MM.1S (cell line): ENCODE results near the gene FAM216B.

Experiments
- DNase-seq: peaks from one replicate; pipeline ENCODE4 v3.0.0-alpha.2; 2015
- H2AFZ ChIP-seq: fragments of 300-600 bp; sonication (generic); 2 replicates; pipeline ENCODE4 v1.6.0; 2016; ENCODE audit warnings: antibody characterized with exemption, low read length
- H3F3A ChIP-seq: fragments of 300-600 bp; sonication (generic); 2 replicates; pipeline ENCODE4 v1.6.1; 2016; ENCODE audit warnings: mild to moderate bottlenecking, antibody characterized with exemption, low read length, moderate library complexity, mixed read lengths; ENCODE audit not compliant: insufficient read depth
- H3K27ac ChIP-seq: fragments of 300-600 bp; sonication (generic); 2 replicates; pipeline ENCODE4 v1.5.1; 2016; ENCODE audit warnings: mild to moderate bottlenecking, low read length
- H3K27me3 ChIP-seq: fragments of 300-600 bp; sonication (generic); replicated peaks from 2 replicates; pipeline ENCODE4 v1.6.0; 2016; ENCODE audit warnings: low read length; ENCODE audit not compliant: insufficient read depth
- H3K36me3 ChIP-seq: fragments of 300-600 bp; sonication (generic); replicated peaks from 2 replicates; pipeline ENCODE4 v1.6.1; 2016; ENCODE audit warnings: mild to moderate bottlenecking, low read length, mixed read lengths; ENCODE audit not compliant: insufficient read depth
- H3K4me1 ChIP-seq: fragments of 300-600 bp; sonication (generic); 2 replicates; pipeline ENCODE4 v1.6.1; 2016; ENCODE audit warnings: low read length, mixed read lengths
- H3K4me2 ChIP-seq: fragments of 300-600 bp; sonication (generic); 2 replicates; pipeline ENCODE4 v1.6.0; 2016; ENCODE audit warnings: low read depth, low read length
- H3K4me3 ChIP-seq: fragments of 300-600 bp; sonication (generic); 2 replicates; pipeline ENCODE4 v1.5.1; 2016; ENCODE audit warnings: low read length, mixed read lengths
- H3K79me2 ChIP-seq: fragments of 300-600 bp; sonication (generic); 2 replicates; pipeline ENCODE4 v1.6.1; 2016; ENCODE audit warnings: mixed run types, low read length, mixed read lengths
- H3K9ac ChIP-seq: fragments of 300-600 bp; sonication (generic); 2 replicates; pipeline ENCODE4 v1.6.1; 2016; ENCODE audit warnings: low read length, mixed read lengths
- H3K9me2 ChIP-seq: fragments of 300-600 bp; sonication (generic); replicated peaks from 2 replicates; pipeline ENCODE4 v1.6.1; 2016; ENCODE audit warnings: mild to moderate bottlenecking, low read length, mixed read lengths; ENCODE audit not compliant: insufficient read depth
- H3K9me3 ChIP-seq: fragments of 300-600 bp; sonication (generic); replicated peaks from 2 replicates; pipeline ENCODE4 v1.6.1; 2016; ENCODE audit warnings: mild to moderate bottlenecking, low read length, mixed read lengths; ENCODE audit not compliant: insufficient read depth
- H4K20me1 ChIP-seq: fragments of 300-600 bp; sonication (generic); 2 replicates; pipeline ENCODE4 v1.6.1; 2016; ENCODE audit warnings: mild to moderate bottlenecking, low read length, moderate library complexity, mixed read lengths; ENCODE audit not compliant: insufficient read depth
- CTCF ChIP-seq: fragments of 300-600 bp; sonication (generic); IDR thresholded peaks from 2 replicates; pipeline ENCODE4 v1.5.1; 2016; ENCODE audit warnings: antibody characterized with exemption, low read length, mixed read lengths
- EZH2 ChIP-seq: fragments of 300-600 bp; sonication (generic); optimal IDR thresholded peaks from 2 replicates; pipeline ENCODE3; 2017; ENCODE audit warnings: low read depth, mild to moderate bottlenecking, antibody characterized with exemption, low read length, mixed read lengths
- EZH2phosphoT487 ChIP-seq: fragments of 300-600 bp; sonication (generic); IDR thresholded peaks from 2 replicates; pipeline ENCODE4 v1.6.1; 2018; ENCODE audit warnings: antibody characterized with exemption, low read length

FAM216B gene

GRCh38 chr13:42754801-42755510 lies 26.4 kb upstream of the FAM216B start:
- Histone ChIP-seq H3K27ac (no peak overlapping the region), H2AFZ (no peak overlapping the region), H3K27me3 (no peaks in the 10 kb centered on the region), H3F3A (no peaks in the 10 kb centered on the region), H3K4me1 (no peaks in the 10 kb centered on the region), H3K9ac (no peak overlapping the region), H3K9me3 (no peaks in the 10 kb centered on the region), H4K20me1 (no peaks in the 10 kb centered on the region), H3K36me3 (no peaks in the 10 kb centered on the region), H3K79me2 (no peaks in the 10 kb centered on the region), H3K4me2 (no peak overlapping the region), H3K4me3 (no peak overlapping the region), H3K9me2 (no peaks in the 10 kb centered on the region)
- TF ChIP-seq EZH2 (no peak), EZH2phosphoT487 (no peak), CTCF (no peak)
- no peak for DNase-seq

GRCh38 chr13:42757678-42758420 lies 23.5 kb upstream of the FAM216B start:
- H3K27me3 ChIP-seq, result no peaks in the 10 kb centered on the region
- H3K36me3 ChIP-seq, result no peaks in the 10 kb centered on the region
- no peak overlapping the region for H3K9ac ChIP-seq
- H3K79me2 ChIP-seq, result no peaks in the 10 kb centered on the region
- no peaks in the 10 kb centered on the region for H3K9me2 ChIP-seq
- no peak overlapping the region for H3K4me2 ChIP-seq
- H3K27ac ChIP-seq, result no peak overlapping the region
- no peaks in the 10 kb centered on the region for H3F3A ChIP-seq
- H4K20me1 ChIP-seq, result no peaks in the 10 kb centered on the region
- H3K4me1 ChIP-seq, result no peaks in the 10 kb centered on the region
- H2AFZ ChIP-seq, result no peak overlapping the region
- DNase-seq, result no peak
- H3K9me3 ChIP-seq, result no peaks in the 10 kb centered on the region
- TF ChIP-seq EZH2 (no peak), CTCF (no peak), EZH2phosphoT487 (no peak)
- H3K4me3 ChIP-seq, result no peak overlapping the region

- Histone ChIP-seq H3K4me2 (no peak overlapping the region), H3K9me3 (no peaks in the 10 kb centered on the region), H3K9me2 (no peaks in the 10 kb centered on the region), H2AFZ (no peak overlapping the region), H3F3A (no peaks in the 10 kb centered on the region), H3K27ac (no peak overlapping the region), H3K4me3 (no peak overlapping the region), H3K27me3 (no peaks in the 10 kb centered on the region), H4K20me1 (no peaks in the 10 kb centered on the region), H3K79me2 (no peaks in the 10 kb centered on the region), H3K9ac (no peak overlapping the region), H3K36me3 (no peaks in the 10 kb centered on the region), H3K4me1 (no peaks in the 10 kb centered on the region)
- TF ChIP-seq CTCF (no peak), EZH2 (no peak), EZH2phosphoT487 (no peak)
- no peak for DNase-seq
These were observed 22.9 kb upstream of the FAM216B start for GRCh38 chr13:42758515-42758914.
